GM19463 (cell line): ENCODE measurements around the gene SCARF1.
A peak's percentile ranks its signal among the peaks of the same experiment; 100 is the strongest.

Experiments used
- ATAC-seq: cut with Tn5 transposase; IDR thresholded peaks from one replicate; pipeline ENCODE4 v1.9.1; 2021; ENCODE audit warnings: mild to moderate bottlenecking, moderate library complexity; ENCODE audit not compliant: unreplicated experiment

The SCARF1 gene

GRCh38 chr17:1648963-1649843 lies 3.7 kb upstream of the SCARF1 start:
- peak; percentile 56 for ATAC-seq

DNA sequence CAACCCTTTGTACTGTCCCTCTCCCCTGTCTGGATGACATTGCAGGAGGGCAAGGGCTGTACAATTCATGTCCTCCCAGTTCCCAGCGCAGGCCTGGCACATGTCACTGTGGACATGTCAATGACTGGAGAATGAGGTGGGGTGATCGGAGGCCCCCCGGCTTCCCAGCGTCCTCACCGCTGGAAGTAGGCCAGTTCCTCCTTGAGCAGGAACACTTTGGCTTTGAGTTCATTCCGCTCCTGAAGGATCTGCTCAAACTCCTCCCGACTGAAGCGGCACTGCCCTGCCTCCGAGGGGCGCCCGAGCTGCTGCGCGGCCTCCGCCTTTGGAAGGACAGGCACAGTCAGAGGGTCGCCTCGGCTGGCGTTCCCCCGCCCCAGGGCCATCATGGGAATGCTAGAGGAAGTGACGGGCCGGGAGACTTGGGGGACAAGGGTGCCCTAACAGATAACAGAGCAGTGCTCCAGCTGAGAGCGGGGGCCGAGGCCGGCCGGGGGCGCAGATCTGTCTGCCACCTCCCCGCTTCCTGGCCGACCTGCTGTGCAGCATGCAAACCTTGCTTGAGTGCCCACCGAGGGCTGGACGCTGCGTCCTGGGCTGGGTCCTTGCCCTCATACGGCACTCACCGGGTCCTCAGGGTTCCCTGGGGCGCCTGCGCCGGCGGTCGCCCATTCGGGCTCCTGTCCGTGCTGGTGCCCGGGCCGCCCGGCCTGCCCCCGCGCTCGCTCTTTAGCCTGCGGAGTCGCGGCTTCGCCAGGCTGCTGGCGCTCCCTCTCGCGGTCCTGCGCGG lies 2.8 kb upstream of the SCARF1 start:
- ATAC-seq, result no peak

- no peak for ATAC-seq
These were observed 2.3 kb upstream of the SCARF1 start for GRCh38 chr17:1647802-1648171.

DNA sequence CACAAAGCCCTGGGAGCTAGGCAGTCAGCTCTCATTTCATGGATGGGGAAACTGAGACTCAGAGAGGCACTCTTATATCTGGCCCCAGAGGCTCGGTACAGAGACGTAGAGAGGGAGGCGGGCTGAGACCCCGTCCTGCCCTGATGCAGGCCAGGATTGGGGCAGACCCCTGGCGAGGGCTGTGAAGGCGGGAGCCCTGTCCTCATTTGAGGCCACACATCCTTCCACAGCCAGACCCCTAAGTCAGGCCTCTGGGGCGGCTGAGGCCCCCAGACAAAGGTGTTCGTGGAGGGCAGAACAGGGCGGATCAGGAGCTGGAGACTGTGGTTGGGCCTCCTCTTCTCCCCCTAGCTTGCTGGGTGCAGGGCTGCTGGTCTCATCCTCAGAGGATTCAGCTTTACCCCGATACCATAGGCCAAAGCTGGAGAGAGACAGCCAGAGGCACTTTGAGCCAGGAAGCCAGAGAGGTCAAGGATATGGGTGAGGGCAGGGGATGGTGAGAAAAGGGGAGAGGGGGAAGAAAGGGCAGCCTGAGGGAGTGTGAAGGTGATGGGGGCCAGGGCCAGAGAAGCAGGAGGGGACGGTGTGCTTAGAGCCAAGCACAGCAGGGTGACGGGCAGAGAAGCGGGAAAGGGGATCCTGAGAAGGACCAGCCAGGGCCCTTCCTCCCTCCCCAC lies 805 bp upstream of the SCARF1 start:
- no peak for ATAC-seq

- ATAC-seq, result no peak
These were observed 882 bp downstream of the SCARF1 start for GRCh38 chr17:1644493-1645206.

GRCh38 chr17:1643999-1644492 lies 1.5 kb downstream of the SCARF1 start:
- no peak for ATAC-seq

DNA sequence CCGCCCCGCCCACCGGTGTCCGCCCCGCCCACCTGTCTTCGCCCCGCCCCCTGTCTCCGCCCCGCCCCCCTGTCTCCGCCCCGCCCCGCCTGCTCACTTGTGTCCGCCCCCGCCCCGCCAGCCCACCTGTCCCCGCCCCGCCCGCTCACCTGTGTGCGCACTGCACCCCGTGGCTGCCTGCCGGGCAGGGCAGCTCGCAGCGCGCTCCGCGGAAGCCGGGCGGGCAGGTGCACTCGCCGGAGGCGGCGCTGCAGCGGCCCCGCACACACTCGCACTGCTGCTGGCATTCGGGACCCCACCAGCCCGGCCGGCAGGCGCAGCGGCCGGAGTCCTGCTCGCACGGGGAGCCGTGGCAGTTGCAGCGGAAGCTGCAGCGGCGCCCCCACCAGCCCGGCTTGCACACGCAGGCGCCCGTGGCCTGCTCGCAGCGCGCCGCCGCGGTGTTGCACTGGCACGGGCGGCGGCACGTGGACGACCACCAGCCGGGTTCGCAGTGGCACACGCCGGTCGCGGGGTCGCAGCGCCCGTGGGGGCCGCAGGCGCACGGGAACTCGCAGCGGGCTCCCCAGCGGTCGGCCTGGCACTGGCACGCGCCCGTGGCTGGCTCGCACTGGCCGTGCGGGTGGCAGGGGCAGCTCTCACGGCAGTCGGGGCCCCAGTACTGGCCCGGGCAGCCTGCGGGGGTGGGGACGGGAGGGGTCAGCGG lies 2.1 kb downstream of the SCARF1 start:
- no peak for ATAC-seq

DNA sequence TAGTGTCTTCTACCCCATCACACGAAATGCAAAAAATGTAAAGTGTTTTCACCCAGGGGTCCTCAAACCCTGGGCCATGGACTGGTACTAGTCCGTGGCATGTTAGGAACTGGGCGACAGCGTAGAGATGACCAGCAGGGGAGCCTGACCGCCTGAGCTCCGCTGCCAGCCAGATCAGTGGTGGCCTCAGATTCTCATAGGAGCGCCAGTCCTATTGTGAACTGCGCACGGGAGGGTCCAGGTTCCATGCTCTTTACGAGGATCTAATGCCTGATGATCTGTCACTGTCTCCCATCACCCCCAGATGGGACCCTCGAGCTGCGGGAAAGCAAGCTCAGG lies 4.5 kb downstream of the SCARF1 start:
- no peak for ATAC-seq

DNA sequence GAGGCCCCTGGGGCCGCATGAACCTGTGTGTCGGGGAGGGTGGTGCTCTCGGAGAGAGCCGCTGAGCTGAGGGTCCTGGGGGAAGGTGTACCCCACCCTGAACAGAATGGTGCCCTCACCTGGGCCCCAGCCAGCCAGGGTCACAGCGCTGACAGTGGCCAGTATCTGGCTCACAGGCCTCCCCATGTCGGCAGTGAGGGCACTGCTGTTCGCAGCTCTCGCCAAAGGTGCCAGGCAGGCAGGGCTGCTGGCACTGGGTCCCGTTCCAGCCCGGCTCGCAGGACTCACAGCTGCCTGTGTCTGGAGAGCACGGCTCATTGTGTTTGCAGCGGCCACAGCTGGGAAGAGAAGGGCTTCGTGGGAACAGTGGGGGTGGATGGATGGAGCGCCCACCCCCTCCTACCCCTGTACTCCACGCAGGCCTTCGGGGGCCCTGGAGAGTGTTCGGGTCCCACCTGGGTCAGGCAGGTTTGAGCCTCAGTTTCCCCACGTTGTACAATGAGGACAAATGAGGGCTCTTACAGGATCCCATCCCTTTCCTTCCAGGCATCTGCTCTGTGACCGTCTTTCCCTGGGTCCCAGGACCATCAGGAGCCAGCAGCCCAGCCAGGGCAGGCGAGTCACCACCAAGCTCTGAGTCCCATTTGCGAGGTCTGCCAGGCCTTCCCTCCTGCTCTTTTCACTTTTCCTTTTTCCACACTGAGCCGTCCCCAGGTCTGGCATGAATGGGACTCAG lies 5.0 kb downstream of the SCARF1 start:
- ATAC-seq, result no peak

- no peak for ATAC-seq
These were observed 5.9 kb downstream of the SCARF1 start for GRCh38 chr17:1639549-1640180.

GRCh38 chr17:1638624-1639300 lies 6.8 kb downstream of the SCARF1 start:
- no peak for ATAC-seq

DNA sequence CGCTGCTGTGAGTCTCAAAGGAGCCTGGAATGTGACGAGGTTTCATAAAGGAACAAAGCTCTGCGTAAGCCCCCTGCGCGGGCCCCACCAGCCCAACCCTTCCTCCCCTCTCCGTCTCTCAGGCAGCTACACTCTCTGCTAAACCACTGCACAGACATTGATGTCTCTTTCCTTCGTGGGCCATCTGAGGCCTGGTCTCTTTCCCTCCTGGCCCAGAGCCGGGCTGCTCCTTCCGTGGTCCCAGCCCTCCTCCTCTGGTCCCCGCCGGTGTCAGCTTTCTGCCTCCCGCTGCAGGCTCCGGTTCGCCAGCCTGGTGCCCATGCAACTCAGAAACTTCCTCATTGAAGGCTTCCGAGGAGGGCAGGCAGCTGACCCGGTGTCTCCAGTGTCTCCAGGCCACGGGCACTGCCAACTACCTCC lies 7.4 kb downstream of the SCARF1 start:
- no peak for ATAC-seq

- no peak for ATAC-seq
These were observed 8.7 kb downstream of the SCARF1 start for GRCh38 chr17:1636732-1637285.

GRCh38 chr17:1635675-1636465 lies 9.7 kb downstream of the SCARF1 start:
- ATAC-seq, result no peak

DNA sequence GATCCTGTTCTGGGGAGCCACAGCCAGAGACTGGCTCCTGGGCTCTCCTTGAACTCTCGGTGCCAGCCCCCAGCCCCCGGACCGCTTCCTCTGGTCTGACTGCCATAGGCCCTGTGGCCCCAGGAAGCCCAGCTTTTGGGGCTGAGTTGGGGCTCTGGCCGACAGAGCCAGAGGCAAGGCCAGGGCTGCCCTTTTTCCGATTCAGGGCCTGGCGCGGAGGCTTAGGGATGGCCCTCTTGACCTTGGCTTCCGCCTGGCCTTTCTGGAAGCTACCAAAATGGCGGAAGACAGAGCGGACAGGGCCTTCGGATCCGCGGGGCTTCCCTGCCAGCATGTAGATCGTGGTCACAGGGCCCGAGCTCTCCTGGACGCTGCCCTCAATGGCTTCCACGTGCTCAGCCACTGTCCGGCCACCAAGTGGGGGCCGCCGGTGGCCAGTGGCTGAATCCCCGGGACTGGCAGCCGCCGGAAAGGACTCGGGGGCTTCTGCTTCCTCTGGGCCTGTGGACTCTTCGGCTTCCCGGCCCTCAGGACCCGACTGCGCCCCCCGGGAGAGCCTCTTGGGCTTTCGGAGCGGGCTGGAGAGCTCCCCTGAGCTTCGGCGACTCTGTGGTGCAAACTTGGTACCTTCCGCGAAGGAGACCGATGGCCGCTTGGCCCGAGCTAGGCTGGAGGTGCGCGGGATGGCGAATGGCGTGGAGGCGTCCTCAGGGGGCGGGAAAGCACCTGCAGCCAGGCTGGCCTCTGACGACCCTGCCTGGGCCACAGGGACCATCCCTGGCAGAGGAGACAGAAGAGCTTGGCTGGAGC lies 10.5 kb downstream of the SCARF1 start:
- ATAC-seq, result no peak

DNA sequence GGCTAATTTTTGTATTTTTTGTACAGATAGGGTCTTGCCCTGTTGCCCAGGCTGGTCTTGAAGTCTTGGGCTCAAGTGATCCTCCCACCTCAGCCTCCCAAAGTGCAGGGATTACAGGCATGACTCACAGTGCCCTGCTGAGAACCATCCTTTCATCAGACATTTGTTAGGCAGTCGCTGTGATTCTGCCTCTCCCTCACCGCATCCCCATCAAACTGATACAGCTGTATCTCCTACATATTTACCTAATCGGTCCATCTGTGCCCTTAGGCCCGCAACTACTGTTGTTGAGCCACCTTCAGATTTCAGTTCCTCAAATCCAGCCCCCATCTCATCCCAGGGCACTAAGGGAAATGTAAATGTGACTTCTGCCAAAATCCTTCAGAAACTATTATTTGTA lies 14.9 kb downstream of the SCARF1 start:
- ATAC-seq, result no peak
